GM23338 (cell line): ENCODE measurements around the gene ACSL6. TPM values are rescaled to one million over a fixed set of nuclear protein-coding genes. Genes with fewer than 3 reads are reported as not detected.

Source experiments
- ATAC-seq: fragments of 200-7000 bp; cut with Tn5 transposase; 3 replicates; pipeline ENCODE4 v1.9.1; 2020
- DNase-seq: peaks from one replicate; pipeline ENCODE4 v3.0.0-alpha.2; 2015; ENCODE audit warnings: low spot score
- H2AFZ ChIP-seq: fragments of 200-600 bp; sonication (generic); 2 replicates; pipeline ENCODE4 v1.8.0; 2016; ENCODE audit warnings: antibody characterized with exemption, mild to moderate bottlenecking, moderate library complexity
- H3F3A ChIP-seq: fragments of 200-600 bp; sonication (generic); replicated peaks from 2 replicates; pipeline ENCODE4 v1.8.0; 2017; ENCODE audit warnings: antibody characterized with exemption, mixed run types, low read depth
- H3K27ac ChIP-seq: fragments of 200-600 bp; sonication (generic); 2 replicates; pipeline ENCODE4 v1.6.1; 2016; ENCODE audit warnings: low read depth
- H3K27me3 ChIP-seq: fragments of 200-600 bp; sonication (generic); 2 replicates; pipeline ENCODE4 v1.8.0; 2016; ENCODE audit warnings: mild to moderate bottlenecking, mixed run types, moderate library complexity; ENCODE audit not compliant: insufficient read depth
- H3K36me3 ChIP-seq: fragments of 200-600 bp; sonication (generic); 2 replicates; pipeline ENCODE4 v1.8.0; 2016; ENCODE audit warnings: mild to moderate bottlenecking; ENCODE audit not compliant: insufficient read depth
- H3K4me1 ChIP-seq: fragments of 200-600 bp; sonication (generic); 2 replicates; pipeline ENCODE4 v1.8.0; 2016; ENCODE audit warnings: mild to moderate bottlenecking, moderate library complexity; ENCODE audit not compliant: insufficient read depth
- H3K4me2 ChIP-seq: fragments of 200-600 bp; sonication (generic); 2 replicates; pipeline ENCODE4 v1.7.1; 2017; ENCODE audit warnings: mixed run types
- H3K4me3 ChIP-seq: fragments of 200-600 bp; sonication (generic); 2 replicates; pipeline ENCODE4 v1.6.1; 2016; ENCODE audit warnings: mixed run types
- H3K79me2 ChIP-seq: fragments of 200-600 bp; sonication (generic); replicated peaks from 2 replicates; pipeline ENCODE4 v1.8.0; 2017; ENCODE audit warnings: mild to moderate bottlenecking; ENCODE audit not compliant: insufficient read depth
- H3K9me2 ChIP-seq: fragments of 200-600 bp; sonication (generic); 2 replicates; pipeline ENCODE4 v1.8.0; 2017; ENCODE audit not compliant: insufficient read depth
- H4K20me1 ChIP-seq: fragments of 200-600 bp; sonication (generic); replicated peaks from 2 replicates; pipeline ENCODE4 v1.8.0; 2017; ENCODE audit warnings: mild to moderate bottlenecking; ENCODE audit not compliant: insufficient read depth
- H3K27ac Mint-ChIP-seq: 2 replicates; pipeline ENCODE4 v1.8.0; 2020; ENCODE audit warnings: inconsistent platforms, mild to moderate bottlenecking, moderate library complexity, mixed read lengths
- H3K27me3 Mint-ChIP-seq: 3 replicates; pipeline ENCODE4 v1.8.0; 2022; ENCODE audit warnings: low read depth, mild to moderate bottlenecking, moderate library complexity, mixed read lengths, inconsistent platforms; ENCODE audit not compliant: insufficient read depth, poor library complexity
- H3K36me3 Mint-ChIP-seq: 3 replicates; pipeline ENCODE4 v1.8.0; 2021; ENCODE audit warnings: low read depth, mild to moderate bottlenecking, inconsistent platforms, moderate library complexity, mixed read lengths
- H3K4me1 Mint-ChIP-seq: 3 replicates; pipeline ENCODE4 v1.8.0; 2020; ENCODE audit warnings: mild to moderate bottlenecking, inconsistent platforms, mixed read lengths
- H3K4me3 Mint-ChIP-seq: 3 replicates; pipeline ENCODE4 v1.8.0; 2021; ENCODE audit warnings: moderate library complexity, mild to moderate bottlenecking, inconsistent platforms, mixed read lengths
- H3K9me3 Mint-ChIP-seq: 3 replicates; pipeline ENCODE4 v1.8.0; 2020; ENCODE audit warnings: moderate library complexity, mild to moderate bottlenecking, inconsistent platforms, mixed read lengths
- NANOG ChIP-seq: IDR thresholded peaks from 2 replicates; pipeline ENCODE4 v1.6.1; 2016; ENCODE audit warnings: antibody characterized with exemption, borderline replicate concordance
- polyA plus RNA-seq: library from polyadenylated mRNA; unstranded; fragments of >200 nt; fragmentation: Nextera tagmentation; extraction: Ambion mirVana; gene quantifications from 2 replicates; pipeline ENCODE4 v1.2.1, GENCODE V29; 2016
- total RNA-seq: library from RNA; depleted of rRNA; stranded (reverse); fragments of >200 nt; shearing (Covaris generic); gene quantifications from 2 replicates; pipeline ENCODE4 v1.2.3, GENCODE V29; 2014
- TF ChIP-seq, protein P1 (sequence below): IDR thresholded peaks from 2 replicates; pipeline ENCODE4 v1.6.1; 2016; ENCODE audit warnings: antibody characterized with exemption
- TF ChIP-seq, protein P2 (sequence below): IDR thresholded peaks from one replicate; pipeline ENCODE4 v1.6.1; 2018; ENCODE audit warnings: antibody characterized with exemption; ENCODE audit not compliant: unreplicated experiment
- TF ChIP-seq, protein P3 (sequence below), 2 experiments: fragments of 200-600 bp in 1 of 2; sonication (generic) in 1 of 2; conservative IDR thresholded peaks; 2 replicates each; pipeline versions ENCODE4 v1.5.1 to v1.6.1; 2016 to 2017; ENCODE audit warnings: antibody characterized with exemption in 2 of 2, low read depth in 2 of 2, mild to moderate bottlenecking in 2 of 2, moderate library complexity in 1 of 2

The ACSL6 gene
- total and polyA plus RNA-seq, 2 experiments from 2014 or later: 0.76 to 3.6 TPM

GRCh38 chr5:132008163-132008473 is 3.3 kb downstream of the ACSL6 start:
- DNase-seq: no peak
- H3K9me2 ChIP-seq: peaks cover 4% of the 10 kb centered on the region; the same call in 1 of the 2 replicates
- peaks cover 25% of the 10 kb centered on the region for H3K27me3 ChIP-seq
- Mint-ChIP-seq H3K9me3 (no peaks in the 10 kb centered on the region), H3K27me3 (peaks cover 32% of the 10 kb centered on the region), H3K36me3 (no peaks in the 10 kb centered on the region), H3K4me3 (no peak overlapping the region), H3K27ac (no peak overlapping the region), H3K4me1 (peaks cover 28% of the 10 kb centered on the region)
- H3K4me3 ChIP-seq: no peak overlapping the region
- H4K20me1 ChIP-seq: no peaks in the 10 kb centered on the region
- no peak for ATAC-seq
- no peak overlapping the region for H3K27ac ChIP-seq
- H3K79me2 ChIP-seq: no peaks in the 10 kb centered on the region
- peaks cover 12% of the 10 kb centered on the region for H3K4me1 ChIP-seq
- TF ChIP-seq, protein P1, sequence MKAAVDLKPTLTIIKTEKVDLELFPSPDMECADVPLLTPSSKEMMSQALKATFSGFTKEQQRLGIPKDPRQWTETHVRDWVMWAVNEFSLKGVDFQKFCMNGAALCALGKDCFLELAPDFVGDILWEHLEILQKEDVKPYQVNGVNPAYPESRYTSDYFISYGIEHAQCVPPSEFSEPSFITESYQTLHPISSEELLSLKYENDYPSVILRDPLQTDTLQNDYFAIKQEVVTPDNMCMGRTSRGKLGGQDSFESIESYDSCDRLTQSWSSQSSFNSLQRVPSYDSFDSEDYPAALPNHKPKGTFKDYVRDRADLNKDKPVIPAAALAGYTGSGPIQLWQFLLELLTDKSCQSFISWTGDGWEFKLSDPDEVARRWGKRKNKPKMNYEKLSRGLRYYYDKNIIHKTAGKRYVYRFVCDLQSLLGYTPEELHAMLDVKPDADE: no peak
- TF ChIP-seq, protein P2, sequence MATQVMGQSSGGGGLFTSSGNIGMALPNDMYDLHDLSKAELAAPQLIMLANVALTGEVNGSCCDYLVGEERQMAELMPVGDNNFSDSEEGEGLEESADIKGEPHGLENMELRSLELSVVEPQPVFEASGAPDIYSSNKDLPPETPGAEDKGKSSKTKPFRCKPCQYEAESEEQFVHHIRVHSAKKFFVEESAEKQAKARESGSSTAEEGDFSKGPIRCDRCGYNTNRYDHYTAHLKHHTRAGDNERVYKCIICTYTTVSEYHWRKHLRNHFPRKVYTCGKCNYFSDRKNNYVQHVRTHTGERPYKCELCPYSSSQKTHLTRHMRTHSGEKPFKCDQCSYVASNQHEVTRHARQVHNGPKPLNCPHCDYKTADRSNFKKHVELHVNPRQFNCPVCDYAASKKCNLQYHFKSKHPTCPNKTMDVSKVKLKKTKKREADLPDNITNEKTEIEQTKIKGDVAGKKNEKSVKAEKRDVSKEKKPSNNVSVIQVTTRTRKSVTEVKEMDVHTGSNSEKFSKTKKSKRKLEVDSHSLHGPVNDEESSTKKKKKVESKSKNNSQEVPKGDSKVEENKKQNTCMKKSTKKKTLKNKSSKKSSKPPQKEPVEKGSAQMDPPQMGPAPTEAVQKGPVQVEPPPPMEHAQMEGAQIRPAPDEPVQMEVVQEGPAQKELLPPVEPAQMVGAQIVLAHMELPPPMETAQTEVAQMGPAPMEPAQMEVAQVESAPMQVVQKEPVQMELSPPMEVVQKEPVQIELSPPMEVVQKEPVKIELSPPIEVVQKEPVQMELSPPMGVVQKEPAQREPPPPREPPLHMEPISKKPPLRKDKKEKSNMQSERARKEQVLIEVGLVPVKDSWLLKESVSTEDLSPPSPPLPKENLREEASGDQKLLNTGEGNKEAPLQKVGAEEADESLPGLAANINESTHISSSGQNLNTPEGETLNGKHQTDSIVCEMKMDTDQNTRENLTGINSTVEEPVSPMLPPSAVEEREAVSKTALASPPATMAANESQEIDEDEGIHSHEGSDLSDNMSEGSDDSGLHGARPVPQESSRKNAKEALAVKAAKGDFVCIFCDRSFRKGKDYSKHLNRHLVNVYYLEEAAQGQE: no peak
- no peak overlapping the region for H2AFZ ChIP-seq
- no peaks in the 10 kb centered on the region for H3F3A ChIP-seq
- H3K36me3 ChIP-seq: no peaks in the 10 kb centered on the region
- no peak overlapping the region for H3K4me2 ChIP-seq

GRCh38 chr5:132007399-132008162 is 3.9 kb downstream of the ACSL6 start:
- H3K4me3 Mint-ChIP-seq: no peak overlapping the region
- Histone ChIP-seq H3F3A (no peaks in the 10 kb centered on the region), H4K20me1 (no peaks in the 10 kb centered on the region), H3K36me3 (no peaks in the 10 kb centered on the region), H3K9me2 (peaks cover 4% of the 10 kb centered on the region; the same call in 1 of the 2 replicates), H3K4me2 (no peak overlapping the region), H3K27ac (no peak overlapping the region), H3K79me2 (no peaks in the 10 kb centered on the region), H3K27me3 (peaks cover 25% of the 10 kb centered on the region), H2AFZ (no peak overlapping the region), H3K4me3 (no peak overlapping the region), H3K4me1 (peaks cover 16% of the 10 kb centered on the region)
- H3K36me3 Mint-ChIP-seq: no peaks in the 10 kb centered on the region
- H3K27me3 Mint-ChIP-seq: peaks cover 33% of the 10 kb centered on the region
- TF ChIP-seq NANOG: no peak
- TF ChIP-seq, protein P3, sequence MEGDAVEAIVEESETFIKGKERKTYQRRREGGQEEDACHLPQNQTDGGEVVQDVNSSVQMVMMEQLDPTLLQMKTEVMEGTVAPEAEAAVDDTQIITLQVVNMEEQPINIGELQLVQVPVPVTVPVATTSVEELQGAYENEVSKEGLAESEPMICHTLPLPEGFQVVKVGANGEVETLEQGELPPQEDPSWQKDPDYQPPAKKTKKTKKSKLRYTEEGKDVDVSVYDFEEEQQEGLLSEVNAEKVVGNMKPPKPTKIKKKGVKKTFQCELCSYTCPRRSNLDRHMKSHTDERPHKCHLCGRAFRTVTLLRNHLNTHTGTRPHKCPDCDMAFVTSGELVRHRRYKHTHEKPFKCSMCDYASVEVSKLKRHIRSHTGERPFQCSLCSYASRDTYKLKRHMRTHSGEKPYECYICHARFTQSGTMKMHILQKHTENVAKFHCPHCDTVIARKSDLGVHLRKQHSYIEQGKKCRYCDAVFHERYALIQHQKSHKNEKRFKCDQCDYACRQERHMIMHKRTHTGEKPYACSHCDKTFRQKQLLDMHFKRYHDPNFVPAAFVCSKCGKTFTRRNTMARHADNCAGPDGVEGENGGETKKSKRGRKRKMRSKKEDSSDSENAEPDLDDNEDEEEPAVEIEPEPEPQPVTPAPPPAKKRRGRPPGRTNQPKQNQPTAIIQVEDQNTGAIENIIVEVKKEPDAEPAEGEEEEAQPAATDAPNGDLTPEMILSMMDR (conservative IDR thresholded peaks at IDR 0.05; ENCODE audit: low read depth in 2 of 2): peak; percentile 80 to 95
- ATAC-seq (peak; percentile 28), DNase-seq (peak; percentile 96)
- no peaks in the 10 kb centered on the region for H3K9me3 Mint-ChIP-seq
- peaks cover 33% of the 10 kb centered on the region for H3K4me1 Mint-ChIP-seq
- no peak overlapping the region for H3K27ac Mint-ChIP-seq
